ENCODE data around the gene GNAI3.

DNA sequence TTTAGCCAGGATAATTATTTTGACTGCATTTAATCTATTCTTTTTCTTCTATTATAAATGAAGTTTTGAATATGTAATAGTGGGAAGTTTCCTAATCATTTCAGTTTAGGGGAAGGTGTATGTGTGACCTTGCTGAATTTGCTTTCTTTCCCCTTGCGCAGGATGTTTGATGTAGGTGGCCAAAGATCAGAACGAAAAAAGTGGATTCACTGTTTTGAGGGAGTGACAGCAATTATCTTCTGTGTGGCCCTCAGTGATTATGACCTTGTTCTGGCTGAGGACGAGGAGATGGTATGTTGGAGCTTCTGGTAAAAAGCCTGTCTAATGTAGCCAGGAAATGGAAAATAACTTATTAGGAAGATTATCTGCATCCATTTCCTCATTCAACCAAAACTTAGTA lies 37.6 kb downstream of the GNAI3 start:
- TF ChIP-seq, protein P1, sequence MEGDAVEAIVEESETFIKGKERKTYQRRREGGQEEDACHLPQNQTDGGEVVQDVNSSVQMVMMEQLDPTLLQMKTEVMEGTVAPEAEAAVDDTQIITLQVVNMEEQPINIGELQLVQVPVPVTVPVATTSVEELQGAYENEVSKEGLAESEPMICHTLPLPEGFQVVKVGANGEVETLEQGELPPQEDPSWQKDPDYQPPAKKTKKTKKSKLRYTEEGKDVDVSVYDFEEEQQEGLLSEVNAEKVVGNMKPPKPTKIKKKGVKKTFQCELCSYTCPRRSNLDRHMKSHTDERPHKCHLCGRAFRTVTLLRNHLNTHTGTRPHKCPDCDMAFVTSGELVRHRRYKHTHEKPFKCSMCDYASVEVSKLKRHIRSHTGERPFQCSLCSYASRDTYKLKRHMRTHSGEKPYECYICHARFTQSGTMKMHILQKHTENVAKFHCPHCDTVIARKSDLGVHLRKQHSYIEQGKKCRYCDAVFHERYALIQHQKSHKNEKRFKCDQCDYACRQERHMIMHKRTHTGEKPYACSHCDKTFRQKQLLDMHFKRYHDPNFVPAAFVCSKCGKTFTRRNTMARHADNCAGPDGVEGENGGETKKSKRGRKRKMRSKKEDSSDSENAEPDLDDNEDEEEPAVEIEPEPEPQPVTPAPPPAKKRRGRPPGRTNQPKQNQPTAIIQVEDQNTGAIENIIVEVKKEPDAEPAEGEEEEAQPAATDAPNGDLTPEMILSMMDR (conservative IDR thresholded peaks at IDR 0.05; ENCODE audit: low read depth, low read length) = no peak
- TF ChIP-seq EZH2 (IDR thresholded peaks at IDR 0.05; ENCODE audit: low read length, unreplicated experiment) = no peak

Data from PC-3 (cell line).